NCI-H2227 (cell line): Measurements from ENCODE around the gene APCDD1L.
"Not testable (repeated sequence)": the region's sequence is repeated elsewhere in the genome, so short reads cannot be mapped to it uniquely, and the experiment has no call there.

Experiments
- DNase-seq: peaks from one replicate; lab custom pipeline; 2025; ENCODE audit not compliant: unreplicated experiment; lab: John Stamatoyannopoulos, UW

APCDD1L gene

DNA sequence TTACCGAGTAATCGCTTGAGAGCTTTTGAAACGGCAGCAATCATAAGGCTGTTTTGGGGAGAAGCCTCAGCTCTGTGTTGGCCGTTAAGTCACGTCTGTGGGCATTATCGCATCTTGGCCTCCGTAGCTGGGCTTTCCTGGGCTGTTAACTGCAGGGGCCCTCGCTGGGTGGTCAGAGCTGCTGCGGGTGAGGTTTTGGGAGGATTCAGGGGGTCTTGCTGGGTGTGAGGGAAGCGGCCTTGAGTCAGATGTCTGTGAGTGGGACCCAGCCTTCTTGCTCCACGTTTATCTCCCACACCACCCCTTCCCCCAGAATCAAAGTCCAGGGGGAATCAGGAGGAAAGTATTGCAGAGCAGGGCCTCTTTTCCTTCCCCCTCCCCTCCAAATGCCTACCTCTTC is 3.2 kb upstream of the APCDD1L start:
- no peak for DNase-seq

DNA sequence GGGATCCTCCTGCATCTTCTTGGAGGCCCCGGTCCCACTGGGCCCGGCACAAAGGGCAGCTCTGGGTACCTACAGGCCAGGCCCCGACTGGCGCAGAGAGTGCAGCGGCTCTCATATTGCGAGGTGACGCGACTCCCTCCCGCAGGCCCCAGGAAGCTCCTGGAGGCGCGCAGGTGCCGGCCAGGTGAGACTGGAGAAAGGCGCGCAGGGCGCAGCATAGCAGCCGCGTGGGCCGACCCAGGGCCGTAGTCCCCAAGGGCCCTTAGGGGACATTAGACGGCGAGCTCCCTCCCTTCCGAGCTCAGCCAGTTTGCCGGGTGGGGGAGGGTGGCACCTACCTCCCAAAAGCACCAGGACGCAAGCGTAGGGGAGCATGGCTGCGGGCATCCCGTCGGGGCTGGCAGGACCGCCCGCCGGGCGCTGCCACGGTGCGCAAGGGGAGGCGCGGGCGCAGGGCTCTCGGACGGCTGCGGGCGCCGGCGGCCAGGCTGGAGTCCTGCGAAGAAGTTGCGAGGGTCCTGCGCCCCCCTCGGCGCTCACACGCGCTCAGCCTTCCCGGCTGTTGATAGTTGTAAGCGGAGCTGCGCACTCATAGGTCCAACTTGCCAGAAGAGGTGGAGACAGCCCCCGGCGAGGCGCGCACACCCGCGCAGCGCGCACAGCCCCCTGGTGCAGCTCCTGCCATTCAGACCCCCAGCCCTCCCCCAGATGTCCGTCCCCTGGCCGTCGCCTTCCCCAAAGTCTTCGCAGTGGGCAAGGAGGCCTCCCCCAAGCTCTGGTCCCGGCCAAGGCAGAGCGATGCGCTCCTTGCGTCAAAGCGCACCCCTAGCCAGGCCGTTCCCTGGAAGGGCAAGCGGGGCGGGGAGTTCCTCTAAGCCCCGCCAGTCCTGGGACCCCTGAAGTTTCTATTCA is 622 bp downstream of the APCDD1L start:
- DNase-seq, result no peak

DNA sequence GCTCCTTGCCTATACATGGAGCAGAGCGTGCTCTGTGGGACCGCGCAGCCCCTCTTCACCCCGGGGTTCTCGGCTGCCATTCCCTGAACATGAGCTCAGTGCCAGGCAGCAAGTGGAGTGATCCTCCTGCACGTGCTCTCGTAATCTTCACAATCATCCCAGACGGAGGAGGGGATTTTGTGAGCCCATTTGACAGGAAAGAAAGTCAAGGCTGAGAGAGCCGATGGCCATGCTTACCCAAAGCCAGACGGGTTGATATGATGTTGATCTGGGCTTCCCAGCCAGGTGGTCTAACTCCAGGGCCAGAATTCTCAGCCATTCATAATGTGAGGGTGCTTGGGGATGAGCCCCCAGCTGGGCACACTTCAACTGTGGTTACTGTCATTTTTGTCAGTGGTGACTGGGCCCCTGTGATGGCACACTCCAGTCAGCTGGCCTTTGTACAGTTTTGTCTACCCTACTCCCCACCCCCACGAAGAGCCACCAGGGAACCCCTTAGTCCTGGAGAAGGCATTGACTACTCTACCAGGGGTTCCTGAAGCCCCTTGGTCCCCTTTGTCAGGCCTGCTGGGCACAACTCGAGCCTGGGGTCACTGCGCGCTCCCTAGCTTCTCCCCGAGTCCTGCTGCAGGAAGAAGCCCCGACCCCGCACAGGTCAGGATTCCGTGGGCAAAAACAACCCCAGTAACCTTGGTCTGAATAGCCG is 1.5 kb downstream of the APCDD1L start:
- DNase-seq, result no peak

DNA sequence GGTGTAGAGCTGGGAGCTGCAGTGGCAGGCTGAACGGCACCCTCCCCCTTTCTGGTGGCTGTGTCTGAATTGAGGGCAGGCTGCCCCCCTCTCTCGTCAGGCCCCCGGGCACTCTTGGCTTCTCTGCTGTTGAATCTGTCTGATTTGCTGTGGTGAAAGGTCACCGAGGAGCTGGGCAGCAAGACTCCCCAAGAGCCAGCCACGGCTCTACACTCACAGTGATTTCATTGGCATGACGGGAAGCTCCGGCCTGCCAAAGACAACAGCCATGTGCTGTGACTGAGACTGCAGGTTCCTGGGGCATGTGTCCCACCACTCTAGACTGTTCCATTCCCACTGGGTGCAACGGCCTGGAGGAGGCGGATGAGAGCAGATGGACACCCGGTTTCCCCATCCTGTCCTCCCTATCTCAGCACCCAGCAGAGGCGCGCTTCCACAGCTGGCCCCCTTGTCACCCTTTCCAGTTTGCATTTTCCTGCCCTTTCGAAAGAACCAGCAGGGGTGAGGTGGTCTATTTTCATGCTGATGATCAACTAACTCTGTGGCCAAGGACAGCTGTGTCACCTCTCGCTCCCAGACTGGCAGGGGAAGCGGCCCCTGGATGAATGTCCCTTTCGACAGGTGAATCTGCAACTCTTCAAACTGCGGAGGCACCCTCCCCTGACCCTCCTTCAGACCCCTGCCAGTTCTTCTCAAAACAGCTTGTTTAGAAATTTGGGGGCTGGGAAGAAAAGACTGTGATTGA is 2.2 kb downstream of the APCDD1L start:
- DNase-seq, result no peak

DNA sequence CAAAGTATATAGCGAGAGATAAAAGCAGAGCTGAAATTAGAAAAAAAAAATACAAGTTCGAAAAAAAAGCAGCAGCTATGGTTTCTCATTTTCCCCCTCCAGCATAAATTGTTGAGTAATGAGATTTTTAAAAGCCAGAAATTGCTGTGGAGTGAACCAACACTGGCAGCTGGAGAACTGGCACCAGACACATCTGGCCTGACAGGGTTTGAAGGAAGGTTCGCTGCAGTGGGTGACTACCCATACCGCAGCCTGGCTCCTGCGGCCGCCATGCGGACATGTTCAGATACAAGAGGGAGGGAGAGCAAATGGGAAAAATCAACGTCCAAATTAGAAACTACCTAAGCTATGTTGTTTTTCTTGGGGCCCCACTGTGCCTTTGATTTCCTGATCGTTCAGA is 3.3 kb downstream of the APCDD1L start:
- DNase-seq, result peak; percentile 12

DNA sequence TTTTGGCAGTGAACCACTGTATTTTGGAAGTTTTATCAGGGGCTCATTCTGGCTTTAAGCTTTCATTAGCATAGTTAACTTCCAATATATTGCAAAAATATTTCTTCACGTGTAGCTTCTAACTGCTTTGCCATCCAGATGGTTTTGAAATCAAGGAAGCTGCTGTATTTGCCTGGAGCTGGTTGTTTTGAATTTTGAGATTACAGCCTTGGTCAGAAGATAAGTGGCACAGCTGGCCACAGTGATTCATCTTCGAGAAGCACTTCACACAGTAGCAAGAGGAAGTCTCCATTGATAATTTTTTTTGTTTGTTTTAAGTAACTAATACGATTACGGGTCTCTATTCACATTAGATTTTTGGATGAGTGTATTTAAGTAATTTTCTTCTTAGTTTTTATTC is 3.8 kb downstream of the APCDD1L start:
- peak; percentile 21 for DNase-seq

DNA sequence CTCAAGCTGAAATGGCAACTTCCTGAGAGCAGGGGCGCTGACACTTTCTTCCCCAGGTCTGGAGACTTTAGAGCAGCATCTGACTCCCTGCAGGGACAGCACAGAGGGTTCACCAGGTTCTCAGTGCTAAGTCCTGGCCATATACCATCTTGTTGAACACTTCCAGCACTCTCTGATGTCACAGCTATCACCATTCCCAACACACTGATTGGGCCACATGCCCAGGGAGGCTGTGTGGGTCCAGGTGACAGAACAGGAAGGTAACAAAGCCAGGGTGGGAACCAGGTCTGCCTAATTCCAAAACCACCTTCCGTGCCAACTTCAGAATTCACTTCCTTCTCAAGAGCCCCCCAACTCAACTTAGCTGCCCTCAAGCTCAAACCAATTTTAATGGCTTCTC is 4.3 kb downstream of the APCDD1L start:
- DNase-seq, result no peak

DNA sequence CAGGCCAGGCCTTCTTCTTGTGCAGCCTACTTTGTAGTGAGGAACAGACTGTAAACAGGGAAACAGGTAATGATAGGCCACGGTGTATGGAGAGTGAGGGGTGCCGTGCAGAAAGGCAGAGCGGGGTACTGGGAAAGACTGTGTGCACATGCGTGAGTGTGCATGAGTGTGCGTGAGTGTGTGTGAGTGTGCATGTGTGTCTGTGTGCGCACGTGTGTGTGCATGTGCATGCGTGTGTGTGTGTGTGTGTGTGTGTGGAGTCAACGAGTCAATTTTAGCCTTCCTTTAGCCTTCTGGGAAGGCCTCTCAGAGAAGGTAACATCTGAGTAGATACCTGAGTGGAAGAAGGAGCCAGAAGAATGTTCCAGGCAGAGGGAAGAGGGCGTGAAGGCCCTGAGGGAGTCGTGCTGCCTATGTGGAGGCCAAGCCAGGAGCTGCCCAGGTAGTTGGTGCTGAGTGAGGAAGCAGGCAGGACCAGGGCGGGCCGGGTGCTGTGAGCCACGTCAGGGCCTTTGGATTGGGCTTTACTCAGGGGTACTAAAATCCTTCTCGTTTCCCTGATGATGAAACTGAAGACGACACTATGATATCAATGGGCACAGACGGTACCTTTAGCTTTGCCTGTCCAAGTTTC is 6.3 kb downstream of the APCDD1L start:
- DNase-seq, result no peak

DNA sequence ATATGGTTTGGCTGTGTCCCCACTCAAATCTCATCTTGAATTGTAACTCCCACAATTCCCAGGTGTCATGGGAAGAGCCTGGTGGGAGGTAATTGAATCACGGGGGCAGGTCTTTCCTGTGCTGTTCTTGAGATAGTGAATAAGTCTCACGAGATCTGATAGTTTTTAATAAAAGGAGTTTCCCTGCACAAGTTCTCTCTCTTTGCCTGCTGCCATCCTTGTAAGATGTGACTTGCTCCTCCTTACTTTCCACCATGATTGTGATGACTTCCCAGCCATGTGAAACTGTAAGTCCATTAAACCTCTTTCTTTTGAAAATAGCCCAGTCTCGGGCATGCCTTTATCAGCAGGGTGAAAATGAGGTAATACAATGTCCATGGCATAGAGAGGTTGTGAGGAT is 8.2 kb downstream of the APCDD1L start:
- DNase-seq, result not testable (repeated sequence)

DNA sequence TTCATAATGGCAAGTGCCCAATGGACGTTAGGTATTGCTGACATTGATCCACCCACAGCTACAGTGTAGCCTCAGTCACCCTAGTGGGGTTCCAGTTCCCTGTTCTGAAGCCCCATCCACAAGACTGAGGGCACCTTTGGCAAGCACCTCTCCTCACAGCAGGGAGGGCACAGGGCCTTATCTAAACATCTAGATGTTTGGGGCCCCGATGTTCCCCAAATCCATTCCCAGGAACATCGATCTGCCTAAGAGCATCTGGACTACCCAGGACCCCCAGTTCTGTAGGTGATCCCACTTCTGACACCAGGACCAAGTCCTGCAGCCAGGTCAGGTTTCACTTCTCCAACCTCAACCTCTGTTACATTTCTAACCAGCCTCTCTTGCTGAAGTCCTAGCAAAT is 10.6 kb downstream of the APCDD1L start:
- DNase-seq, result no peak

DNA sequence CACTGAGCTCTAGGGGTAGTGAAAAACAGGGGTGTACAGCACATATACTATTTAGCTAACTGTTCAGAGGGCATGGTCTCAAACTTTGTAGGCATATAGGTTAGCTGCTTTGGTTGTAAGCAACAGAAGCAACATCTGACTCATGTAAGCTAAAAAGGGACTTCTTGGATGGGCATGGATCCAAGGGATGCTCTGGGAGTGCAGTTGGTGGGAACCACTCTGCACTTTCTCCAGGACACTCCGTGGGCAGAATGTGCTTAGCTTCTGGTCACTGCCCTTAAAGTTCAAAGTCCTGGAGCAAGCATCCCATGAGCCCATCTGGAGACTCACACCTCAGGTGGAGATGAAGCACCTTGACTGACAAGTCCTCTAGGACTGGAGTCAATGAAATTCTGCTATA is 11.5 kb downstream of the APCDD1L start:
- no peak for DNase-seq

DNA sequence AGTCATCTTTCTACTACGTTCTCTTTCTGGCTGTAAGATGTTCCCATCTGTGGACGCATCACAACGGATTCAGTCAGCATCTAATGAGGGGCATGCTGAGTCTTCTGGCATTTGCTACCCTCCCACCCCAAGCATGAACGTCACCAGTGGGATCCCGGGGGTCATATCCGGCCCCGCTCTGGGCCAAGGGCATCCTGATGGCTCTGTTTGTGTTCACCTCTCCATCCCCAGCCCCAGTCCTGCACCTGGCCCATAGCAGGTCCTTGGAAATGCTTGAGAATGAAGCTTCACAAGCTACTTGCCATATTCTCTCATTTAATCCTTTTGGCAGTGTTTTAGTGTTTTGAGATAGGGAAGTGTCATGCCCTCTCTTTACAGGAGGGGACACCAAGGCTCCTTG is 14.9 kb downstream of the APCDD1L start:
- DNase-seq, result no peak

DNA sequence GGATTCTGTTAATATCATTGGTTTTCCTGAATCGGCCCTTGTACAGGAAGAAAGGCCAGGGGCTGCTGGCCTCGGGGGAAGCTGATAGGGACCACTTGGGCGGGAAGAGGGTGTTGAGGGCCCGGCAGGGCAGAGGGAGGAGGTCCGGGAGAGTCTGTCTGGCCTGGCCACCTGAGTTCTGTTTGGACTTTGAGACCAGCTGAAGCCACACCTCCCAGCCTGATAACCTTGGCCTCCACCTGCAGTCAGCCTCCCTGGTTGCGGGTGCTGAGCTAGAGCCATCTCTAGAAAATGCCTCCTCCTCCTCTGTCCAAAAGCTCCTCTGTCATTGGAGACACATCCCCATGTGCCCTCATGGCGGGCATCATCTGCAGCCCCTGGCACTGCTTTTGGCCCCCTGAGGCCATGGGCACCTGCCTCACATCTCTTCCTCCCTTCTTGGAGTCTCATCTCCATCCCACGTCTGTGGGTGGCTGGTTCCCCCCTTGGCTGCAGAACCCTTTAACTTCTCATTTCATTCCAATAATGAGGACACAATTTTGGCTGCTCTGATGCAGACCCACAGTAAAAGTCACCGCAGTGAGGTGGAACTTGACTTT is 16.6 kb downstream of the APCDD1L start:
- DNase-seq, result no peak

DNA sequence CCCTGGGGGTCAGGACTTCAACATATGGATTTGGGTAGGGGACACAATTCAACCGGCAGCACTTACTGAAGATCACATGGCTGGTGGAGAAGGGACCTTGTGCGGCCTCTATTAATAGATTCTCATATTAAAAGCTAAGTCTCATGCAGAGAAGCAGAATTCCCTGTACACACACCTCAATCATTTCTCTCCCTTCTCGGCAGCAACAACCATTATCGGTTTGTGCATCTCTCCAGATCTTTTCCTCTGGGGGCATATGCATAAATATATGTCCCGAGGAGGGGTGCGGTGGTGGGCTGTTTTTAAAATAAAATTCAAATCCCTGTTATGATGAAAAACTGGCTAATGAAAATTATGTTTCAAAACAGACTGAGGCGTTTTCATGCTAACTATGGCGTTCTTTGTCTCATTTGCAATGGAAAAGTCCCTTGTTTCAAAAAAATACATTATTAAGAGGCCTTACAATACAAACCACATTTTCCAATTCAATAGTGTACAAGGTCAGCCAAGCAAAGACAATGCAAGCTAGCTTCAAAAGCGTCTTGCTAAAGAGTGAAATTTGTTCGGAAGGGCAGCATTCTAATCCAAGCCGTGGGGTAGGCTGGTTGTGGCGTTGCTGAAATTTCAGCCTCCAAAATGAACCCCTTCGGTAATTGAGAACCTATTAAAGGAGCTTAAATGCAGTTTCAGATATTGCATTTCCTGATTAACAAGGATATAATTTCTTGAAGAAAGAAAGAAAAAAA is 17.3 kb downstream of the APCDD1L start:
- no peak for DNase-seq

DNA sequence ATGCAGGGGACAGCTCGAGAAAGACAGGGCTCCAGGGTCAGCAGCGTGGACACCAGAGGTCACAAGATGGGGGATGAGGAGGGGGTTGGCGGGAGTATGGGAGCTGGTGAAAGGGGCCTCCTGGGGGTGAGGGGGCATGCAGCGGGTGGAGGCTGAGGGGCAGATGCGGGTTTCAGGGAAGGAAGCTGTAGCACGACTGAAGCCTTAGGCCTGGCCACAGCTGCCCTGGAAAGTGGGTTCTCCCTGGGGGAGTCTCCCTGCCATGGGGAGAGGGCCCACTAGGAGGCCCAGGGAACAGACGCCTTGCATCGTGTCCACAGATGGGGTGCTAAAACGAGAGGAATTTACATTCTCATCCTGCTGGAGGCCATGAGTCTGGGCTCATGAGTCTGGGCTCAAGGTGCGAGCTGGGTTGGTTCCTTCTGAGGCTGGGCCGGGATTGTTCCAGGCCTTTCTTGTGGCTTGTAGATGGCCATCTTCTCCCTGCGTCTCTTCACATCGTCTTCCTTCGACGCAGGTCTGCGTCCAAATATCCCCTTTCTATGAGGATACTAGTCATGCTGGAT is 18.0 kb downstream of the APCDD1L start:
- DNase-seq, result no peak

DNA sequence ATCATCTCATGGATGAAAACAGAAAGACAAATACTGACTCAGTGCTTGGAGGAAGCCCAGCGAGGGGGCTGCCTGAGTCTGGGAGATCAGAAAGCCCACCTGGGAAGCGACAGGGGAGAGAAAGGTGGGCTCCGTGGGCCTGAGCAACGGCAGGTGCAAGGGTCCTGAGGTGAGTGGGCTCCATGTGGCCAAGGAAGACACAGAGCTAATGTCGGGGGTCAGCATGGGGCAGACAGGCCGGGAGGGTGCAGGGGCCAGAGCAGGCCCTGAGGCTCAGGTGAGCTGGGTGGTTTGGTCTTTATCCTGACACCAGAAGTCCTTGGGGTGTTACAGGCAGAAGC is 18.8 kb downstream of the APCDD1L start:
- no peak for DNase-seq

DNA sequence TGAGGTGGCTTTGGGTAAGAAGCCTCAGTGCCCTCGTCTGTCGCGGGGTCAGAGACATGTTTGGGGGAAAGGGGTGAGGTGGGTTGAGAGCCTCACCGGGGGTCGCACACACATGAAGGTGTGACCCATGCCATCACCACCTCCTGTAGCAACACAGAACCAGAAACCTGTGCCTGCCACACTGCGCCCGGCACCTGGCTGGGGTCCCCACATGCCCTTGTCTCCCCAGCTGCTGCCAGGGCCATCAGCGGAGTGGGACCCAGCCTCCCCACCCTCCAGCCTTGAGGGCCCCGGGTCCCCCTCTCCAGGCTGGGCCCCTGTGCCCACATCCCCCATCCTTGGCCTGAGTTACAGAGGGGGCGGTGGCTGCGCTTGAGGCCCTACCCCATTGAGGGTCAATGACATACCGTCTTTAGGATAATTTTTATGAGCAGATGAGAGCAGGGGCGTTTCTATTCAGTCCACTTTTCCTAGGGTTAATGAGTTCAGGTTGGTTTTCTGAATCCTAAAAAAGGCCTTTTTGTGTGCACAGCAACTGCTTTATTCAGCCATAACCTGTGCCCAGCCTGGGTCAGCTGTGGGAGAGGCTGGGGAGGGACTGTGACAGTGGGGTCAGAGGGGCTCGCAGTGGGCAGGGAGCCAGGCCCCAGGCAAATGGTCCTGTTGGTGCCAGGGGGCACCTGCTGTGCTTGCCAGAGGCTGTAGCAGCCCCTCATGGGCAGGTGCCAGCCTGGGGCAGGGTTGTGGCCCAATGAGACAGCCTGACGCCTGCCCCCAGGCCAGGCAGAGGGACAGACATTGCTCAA is 19.4 kb downstream of the APCDD1L start:
- DNase-seq, result no peak

DNA sequence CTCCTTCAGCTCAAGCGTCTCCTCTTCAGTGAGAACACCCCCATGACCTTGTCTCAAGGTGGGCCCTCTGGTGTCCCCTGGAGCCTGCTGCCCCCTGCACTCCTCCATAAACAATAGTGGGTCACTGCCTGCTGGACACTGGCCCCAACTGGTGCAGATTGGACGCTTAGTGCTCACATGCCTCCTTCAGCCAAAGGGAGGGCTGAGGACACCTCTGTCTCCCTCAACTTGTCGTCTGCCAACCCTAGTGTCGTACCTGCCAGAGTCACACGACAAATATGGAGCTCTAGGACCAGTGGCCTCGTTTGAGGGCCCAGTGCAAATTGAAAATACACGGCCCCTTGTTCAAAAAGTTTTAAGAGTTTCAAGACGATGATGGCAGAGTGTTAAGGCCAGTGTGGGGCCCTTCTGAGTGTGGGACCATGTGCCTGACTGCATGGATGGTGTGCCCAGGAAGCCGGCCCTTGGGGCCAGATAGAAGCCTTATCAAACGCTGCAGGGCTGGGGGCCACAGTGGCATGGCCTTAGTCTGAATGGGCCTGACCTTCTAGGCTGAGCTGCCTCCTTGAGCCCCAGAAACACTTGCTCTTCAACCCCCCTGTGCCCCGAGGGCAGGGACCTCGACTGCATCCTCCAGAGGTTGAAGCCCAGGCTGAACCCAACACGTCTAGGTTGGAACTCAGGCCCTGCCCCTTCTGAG is 20.1 kb downstream of the APCDD1L start:
- DNase-seq, result no peak
